Spleen (tissue), 11 donors: ENCODE measurements around the gene ADAMTS5. TPM values are rescaled to one million over a fixed set of nuclear protein-coding genes. Genes with fewer than 3 reads are reported as not detected.

Experiments
- DNase-seq: peaks from one replicate; pipeline ENCODE4 v3.0.0-alpha.2; 2020
- H3K27ac ChIP-seq, 8 donors: fragments of 200-600 bp; sonication (generic) in 7 of 8; 1 replicate in 4 of 8; 2 replicates in 4 of 8; pipeline versions ENCODE4 v1.5.0 to v1.8.0; 2016 to 2021; ENCODE audit warnings: inconsistent platforms in 4 of 8, mild to moderate bottlenecking in 4 of 8, moderate library complexity in 1 of 8
- H3K27me3 ChIP-seq, 7 donors: fragments of 200-600 bp; sonication (generic) in 6 of 7; replicated peaks in 1 of 7; 1 replicate in 4 of 7; 2 replicates in 3 of 7; pipeline versions ENCODE4 v1.5.0 to v1.8.0; 2016 to 2021; ENCODE audit warnings: inconsistent platforms in 3 of 7, mild to moderate bottlenecking in 1 of 7
- H3K36me3 ChIP-seq, 6 donors: fragments of 200-600 bp; sonication (generic) in 5 of 6; 1 replicate in 4 of 6; 2 replicates in 2 of 6; pipeline versions ENCODE4 v1.5.0 to v1.8.0; 2016 to 2021; ENCODE audit warnings: inconsistent platforms in 2 of 6
- H3K4me1 ChIP-seq, 6 donors: fragments of 200-600 bp; sonication (generic) in 5 of 6; 1 replicate in 3 of 6; 2 replicates in 3 of 6; pipeline versions ENCODE4 v1.5.0 to v1.8.0; 2016 to 2021; ENCODE audit warnings: inconsistent platforms in 3 of 6
- H3K4me3 ChIP-seq, 8 donors: fragments of 200-600 bp; sonication (generic) in 7 of 8; 1 replicate in 4 of 8; 2 replicates in 4 of 8; pipeline versions ENCODE4 v1.5.0 to v1.8.0; 2016 to 2021; ENCODE audit warnings: inconsistent platforms in 4 of 8, mild to moderate bottlenecking in 4 of 8, moderate library complexity in 2 of 8
- H3K9me3 ChIP-seq, 8 donors: fragments of 200-600 bp; sonication (generic) in 7 of 8; 1 replicate in 4 of 8; 2 replicates in 4 of 8; pipeline versions ENCODE4 v1.5.0 to v1.8.0; 2016 to 2021; ENCODE audit warnings: inconsistent platforms in 4 of 8
- POLR2A ChIP-seq, 3 donors: fragments of 450-650 bp; IDR thresholded peaks; one replicate each; pipeline ENCODE4 v1.5.1; 2017; ENCODE audit warnings: antibody characterized with exemption in 3 of 3, mild to moderate bottlenecking in 1 of 3
- POLR2AphosphoS5 ChIP-seq, 3 donors: sonication (generic); formaldehyde crosslinking; IDR thresholded peaks; one replicate each; pipeline ENCODE4 v1.5.1; 2017; ENCODE audit warnings: antibody characterized with exemption in 3 of 3
- WGBS, 5 donors: extraction: QIAGEN DNeasy Blood & Tissue Kit in 3 of 5; methylation state at CpG; one replicate each; pipeline versions ENCODE4 v1.1.5 to v1.1.7; 2013 to 2018; 5-methylcytosine and 5-hydroxymethylcytosine counted together
- intact Hi-C: fragments of 100-400 bp; cut with DNase I; formaldehyde crosslinking; loops from one replicate; pipeline ENCODE4 v1.15.0; 2023; ENCODE audit warnings: low total_unique reads
- polyA plus RNA-seq, 3 donors: library from polyadenylated mRNA; stranded (reverse); fragments of 200-250 nt; gene quantifications; one replicate each; pipeline ENCODE4 v1.2.1, GENCODE V29; 2013
- total RNA-seq, 7 donors: library from RNA; depleted of rRNA in 3 of 7; stranded (reverse); fragments of >200 nt in 3 of 7; fragmentation: NEBNext Ultra II Directional in 4 of 7; extraction: Animal tissue kit (Norgen Biotek cat#: 25700) in 4 of 7; gene quantifications; one replicate each; pipeline versions ENCODE4 v1.1.0 to v1.2.1, GENCODE V29; 2016 to 2021
- TF ChIP-seq, protein P1 (sequence below), 11 experiments: fragments of 200-600 bp in 7 of 11; fragments of 450-650 bp in 4 of 11; sonication (generic) in 4 of 11; IDR thresholded peaks in 8 of 11; conservative IDR thresholded peaks in 3 of 11; 1 replicate in 7 of 11; 2 replicates in 4 of 11; pipeline versions ENCODE4 v1.4.0 to v1.8.0; 2016 to 2021; ENCODE audit warnings: antibody characterized with exemption in 11 of 11, inconsistent platforms in 4 of 11, mild to moderate bottlenecking in 1 of 11
- donor health status: healthy with polysubstance abuse.
- donor health status: DM: no; HTN: no; CAD: no; lungs with moderate emphysema.
- donor health status: DM: no; HTN: no; CAD: no.
- donor health status: Bipolar disorder and iron deficiency.
- donor health status: healthy.
- donor health status: DM: no; HTN: no; CAD: no.
- donor health status: DM: yes; HTN: yes; CAD: no.

The ADAMTS5 gene
- total and polyA plus RNA-seq, 10 donors = 1.7 to 61.2 (median 29.3) TPM

DNA sequence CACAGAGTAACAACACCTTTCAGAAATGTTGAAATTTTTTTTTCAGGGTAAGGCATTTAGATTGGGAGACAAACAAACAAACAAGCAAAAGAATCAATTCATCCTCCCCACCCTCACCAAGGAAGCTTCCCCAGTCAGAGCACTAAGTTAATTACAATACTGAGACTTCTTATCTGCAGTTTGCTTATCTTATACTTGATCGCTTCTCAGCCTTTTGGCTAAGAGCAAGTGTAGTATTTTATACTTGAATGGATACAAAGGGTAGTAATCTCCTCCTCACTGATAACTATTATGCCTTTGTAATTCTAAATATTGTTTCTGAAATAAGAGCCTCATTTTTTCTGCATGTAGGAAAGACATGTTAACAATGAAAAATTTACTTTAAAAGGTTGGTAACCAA is 54.4 kb downstream of the ADAMTS5 start:
- DNase-seq = no peak
- Histone ChIP-seq H3K27ac (no peak overlapping the region), H3K27me3 (no peaks in the 10 kb centered on the region), H3K36me3 (no peaks in the 10 kb centered on the region), H3K4me1 (no peaks in the 10 kb centered on the region), H3K9me3 (peaks cover 0 to 13% (median 12%) of the 10 kb centered on the region in 8 donors), H3K4me3 (no peak overlapping the region)
- WGBS, 5 donors = 88 to 96% (median 95%) methylated on average over 1 of the region's 1 CpG
- no peak for TF ChIP-seq POLR2AphosphoS5 (IDR thresholded peaks at IDR 0.05)
- no peak for TF ChIP-seq POLR2A (IDR thresholded peaks at IDR 0.05)
- TF ChIP-seq, protein P1, sequence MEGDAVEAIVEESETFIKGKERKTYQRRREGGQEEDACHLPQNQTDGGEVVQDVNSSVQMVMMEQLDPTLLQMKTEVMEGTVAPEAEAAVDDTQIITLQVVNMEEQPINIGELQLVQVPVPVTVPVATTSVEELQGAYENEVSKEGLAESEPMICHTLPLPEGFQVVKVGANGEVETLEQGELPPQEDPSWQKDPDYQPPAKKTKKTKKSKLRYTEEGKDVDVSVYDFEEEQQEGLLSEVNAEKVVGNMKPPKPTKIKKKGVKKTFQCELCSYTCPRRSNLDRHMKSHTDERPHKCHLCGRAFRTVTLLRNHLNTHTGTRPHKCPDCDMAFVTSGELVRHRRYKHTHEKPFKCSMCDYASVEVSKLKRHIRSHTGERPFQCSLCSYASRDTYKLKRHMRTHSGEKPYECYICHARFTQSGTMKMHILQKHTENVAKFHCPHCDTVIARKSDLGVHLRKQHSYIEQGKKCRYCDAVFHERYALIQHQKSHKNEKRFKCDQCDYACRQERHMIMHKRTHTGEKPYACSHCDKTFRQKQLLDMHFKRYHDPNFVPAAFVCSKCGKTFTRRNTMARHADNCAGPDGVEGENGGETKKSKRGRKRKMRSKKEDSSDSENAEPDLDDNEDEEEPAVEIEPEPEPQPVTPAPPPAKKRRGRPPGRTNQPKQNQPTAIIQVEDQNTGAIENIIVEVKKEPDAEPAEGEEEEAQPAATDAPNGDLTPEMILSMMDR (IDR thresholded peaks at IDR 0.05 in 8 of 11, conservative IDR thresholded peaks at IDR 0.05 in 3 of 11) = no peak
- intact Hi-C loops = no loop called here

DNA sequence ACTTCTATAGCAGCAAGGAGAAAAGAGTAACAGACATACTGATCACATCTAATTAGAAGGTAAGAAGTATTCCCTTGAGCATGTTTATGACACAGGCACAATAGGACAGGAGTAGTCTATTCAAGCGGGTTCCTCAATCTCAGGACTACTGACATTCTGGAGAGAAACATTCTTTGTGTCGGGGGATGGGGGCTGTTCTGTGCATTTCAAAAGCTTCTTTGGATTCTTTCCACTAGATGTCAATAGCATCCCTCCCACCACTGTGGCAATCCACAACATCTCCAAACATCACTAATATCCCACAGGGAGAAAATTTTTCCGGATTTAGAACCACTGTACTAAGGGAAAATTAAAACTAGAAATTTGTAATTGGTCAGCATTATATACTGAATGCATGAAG is 56.9 kb downstream of the ADAMTS5 start:
- 68 to 77% (median 73%) methylated on average over 3 of the region's 3 CpGs for WGBS, 5 donors
- TF ChIP-seq POLR2AphosphoS5 (IDR thresholded peaks at IDR 0.05) = no peak
- no peak for TF ChIP-seq POLR2A (IDR thresholded peaks at IDR 0.05)
- TF ChIP-seq, protein P1 (IDR thresholded peaks at IDR 0.05 in 8 of 11, conservative IDR thresholded peaks at IDR 0.05 in 3 of 11) = no peak
- no peak for DNase-seq

DNA sequence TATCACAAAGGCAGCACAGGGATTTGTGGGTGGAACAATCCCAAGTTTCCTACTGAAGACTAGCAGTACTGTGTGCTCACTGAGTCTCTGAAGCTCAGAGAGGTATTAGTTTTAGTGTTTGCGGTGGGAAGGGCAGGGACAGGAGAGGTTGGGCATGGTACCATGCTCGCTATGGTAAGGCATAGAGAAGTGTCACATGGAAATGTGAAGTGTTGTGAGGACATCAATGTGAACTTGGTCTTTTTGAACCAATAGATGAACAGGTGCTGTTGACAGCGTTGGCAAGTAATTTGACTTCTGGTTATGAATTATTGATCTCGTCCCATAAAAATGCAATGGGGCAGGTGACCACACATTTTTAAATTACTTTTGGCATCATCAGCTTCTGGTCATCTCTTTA is 65.9 kb downstream of the ADAMTS5 start:
- intact Hi-C loops = no loop called here
- TF ChIP-seq, protein P1 (IDR thresholded peaks at IDR 0.05 in 8 of 11, conservative IDR thresholded peaks at IDR 0.05 in 3 of 11) = no peak
- no peak for TF ChIP-seq POLR2AphosphoS5 (IDR thresholded peaks at IDR 0.05)
- no peak for TF ChIP-seq POLR2A (IDR thresholded peaks at IDR 0.05)

More for the DNA sequence above, 56.9 kb downstream of the ADAMTS5 start:
- no peaks in the 10 kb centered on the region for H3K27me3 ChIP-seq
- no peaks in the 10 kb centered on the region for H3K36me3 ChIP-seq
- H3K27ac ChIP-seq = no peak overlapping the region
- intact Hi-C loops = no loop called here
- no peaks in the 10 kb centered on the region for H3K4me1 ChIP-seq
- H3K9me3 ChIP-seq = peaks cover 0 to 13% (median 12%) of the 10 kb centered on the region in 8 donors
- no peak overlapping the region for H3K4me3 ChIP-seq

DNA sequence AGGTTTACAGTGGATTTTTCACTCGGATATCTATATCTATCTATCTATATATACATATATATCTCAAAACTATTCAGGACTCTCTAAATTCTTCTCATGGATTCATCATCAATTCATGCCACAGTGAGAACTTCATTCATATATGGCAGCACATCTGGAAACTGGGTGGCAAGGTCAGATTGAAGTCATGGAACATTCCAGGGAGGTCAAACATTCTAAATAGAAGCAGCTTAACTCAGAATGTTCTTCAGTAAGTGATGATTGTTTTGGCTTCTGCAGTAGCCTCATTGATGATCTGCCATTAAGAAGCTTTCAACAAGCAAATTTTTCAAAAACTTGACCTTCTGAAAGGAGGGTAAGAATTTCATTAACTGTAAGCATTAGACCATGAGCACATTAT is 74.7 kb downstream of the ADAMTS5 start:
- H3K27ac ChIP-seq = no peak overlapping the region
- intact Hi-C loops = no loop called here

More for the DNA sequence above, 65.9 kb downstream of the ADAMTS5 start:
- 68 to 93% (median 85%) methylated on average over 4 of the region's 4 CpGs for WGBS, 5 donors
- Histone ChIP-seq H3K27me3 (no peaks in the 10 kb centered on the region), H3K4me3 (no peak overlapping the region), H3K9me3 (no peaks in the 10 kb centered on the region), H3K4me1 (no peaks in the 10 kb centered on the region), H3K27ac (no peak overlapping the region), H3K36me3 (no peaks in the 10 kb centered on the region)
- no peak for DNase-seq

More for the DNA sequence above, 74.7 kb downstream of the ADAMTS5 start:
- H3K9me3 ChIP-seq = no peaks in the 10 kb centered on the region
- TF ChIP-seq POLR2A (IDR thresholded peaks at IDR 0.05) (no peak), POLR2AphosphoS5 (IDR thresholded peaks at IDR 0.05) (no peak)
- TF ChIP-seq, protein P1 (IDR thresholded peaks at IDR 0.05 in 8 of 11, conservative IDR thresholded peaks at IDR 0.05 in 3 of 11) = no peak
- DNase-seq = no peak
- 51 to 83% (median 68%) methylated on average over 1 of the region's 1 CpG for WGBS, 5 donors
- no peaks in the 10 kb centered on the region for H3K36me3 ChIP-seq
- no peak overlapping the region for H3K4me3 ChIP-seq
- H3K4me1 ChIP-seq = no peaks in the 10 kb centered on the region
- no peaks in the 10 kb centered on the region for H3K27me3 ChIP-seq
